ENCODE results near the gene MDN1.
"Not testable (repeated sequence)": the region's sequence is repeated elsewhere in the genome, so short reads cannot be mapped to it uniquely, and the experiment has no call there.

The MDN1 gene, protein sequence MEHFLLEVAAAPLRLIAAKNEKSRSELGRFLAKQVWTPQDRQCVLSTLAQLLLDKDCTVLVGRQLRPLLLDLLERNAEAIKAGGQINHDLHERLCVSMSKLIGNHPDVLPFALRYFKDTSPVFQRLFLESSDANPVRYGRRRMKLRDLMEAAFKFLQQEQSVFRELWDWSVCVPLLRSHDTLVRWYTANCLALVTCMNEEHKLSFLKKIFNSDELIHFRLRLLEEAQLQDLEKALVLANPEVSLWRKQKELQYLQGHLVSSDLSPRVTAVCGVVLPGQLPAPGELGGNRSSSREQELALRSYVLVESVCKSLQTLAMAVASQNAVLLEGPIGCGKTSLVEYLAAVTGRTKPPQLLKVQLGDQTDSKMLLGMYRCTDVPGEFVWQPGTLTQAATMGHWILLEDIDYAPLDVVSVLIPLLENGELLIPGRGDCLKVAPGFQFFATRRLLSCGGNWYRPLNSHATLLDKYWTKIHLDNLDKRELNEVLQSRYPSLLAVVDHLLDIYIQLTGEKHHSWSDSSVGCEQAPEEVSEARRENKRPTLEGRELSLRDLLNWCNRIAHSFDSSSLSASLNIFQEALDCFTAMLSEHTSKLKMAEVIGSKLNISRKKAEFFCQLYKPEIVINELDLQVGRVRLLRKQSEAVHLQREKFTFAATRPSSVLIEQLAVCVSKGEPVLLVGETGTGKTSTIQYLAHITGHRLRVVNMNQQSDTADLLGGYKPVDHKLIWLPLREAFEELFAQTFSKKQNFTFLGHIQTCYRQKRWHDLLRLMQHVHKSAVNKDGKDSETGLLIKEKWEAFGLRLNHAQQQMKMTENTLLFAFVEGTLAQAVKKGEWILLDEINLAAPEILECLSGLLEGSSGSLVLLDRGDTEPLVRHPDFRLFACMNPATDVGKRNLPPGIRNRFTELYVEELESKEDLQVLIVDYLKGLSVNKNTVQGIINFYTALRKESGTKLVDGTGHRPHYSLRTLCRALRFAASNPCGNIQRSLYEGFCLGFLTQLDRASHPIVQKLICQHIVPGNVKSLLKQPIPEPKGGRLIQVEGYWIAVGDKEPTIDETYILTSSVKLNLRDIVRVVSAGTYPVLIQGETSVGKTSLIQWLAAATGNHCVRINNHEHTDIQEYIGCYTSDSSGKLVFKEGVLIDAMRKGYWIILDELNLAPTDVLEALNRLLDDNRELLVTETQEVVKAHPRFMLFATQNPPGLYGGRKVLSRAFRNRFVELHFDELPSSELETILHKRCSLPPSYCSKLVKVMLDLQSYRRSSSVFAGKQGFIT (N-terminal part only)

DNA sequence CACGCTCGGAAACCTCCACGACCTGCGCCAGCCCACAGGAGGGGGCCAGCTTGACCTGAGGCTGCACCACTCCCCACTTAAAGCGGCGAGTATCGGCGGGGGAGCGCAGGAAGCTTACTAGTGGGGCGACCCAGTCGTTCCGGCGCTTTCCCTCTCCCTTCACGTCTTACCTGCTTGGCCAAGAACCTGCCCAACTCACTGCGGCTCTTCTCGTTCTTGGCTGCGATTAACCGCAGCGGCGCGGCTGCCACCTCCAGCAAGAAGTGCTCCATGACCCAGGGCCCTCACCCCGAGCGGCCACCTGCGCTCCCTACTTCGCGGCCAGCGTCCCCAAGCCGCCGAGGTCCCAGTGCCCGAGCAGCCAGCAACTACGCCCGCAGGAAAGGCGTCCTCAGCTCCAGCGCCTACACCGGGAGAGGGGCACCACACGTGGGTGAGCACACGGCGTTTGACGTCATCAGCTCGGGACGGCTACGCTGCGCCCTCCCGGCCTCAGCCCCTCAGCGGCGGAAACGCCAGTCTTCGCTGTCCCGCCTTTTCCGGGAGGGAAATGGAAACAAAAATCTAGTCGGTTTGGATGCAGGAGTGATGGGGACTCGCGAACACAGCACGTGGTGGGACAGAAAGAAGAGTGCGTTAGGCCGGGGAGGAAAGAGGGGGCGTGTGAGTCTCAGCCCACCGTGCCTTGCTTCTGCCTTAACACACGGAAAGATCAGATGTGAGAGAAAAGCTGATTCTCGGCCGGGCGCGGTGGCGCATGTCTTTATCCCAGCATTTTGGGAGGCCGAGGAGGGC lies at the start of gene MDN1:
TSS of gene MDN1 (minus strand) at position 459 of the 795 bp plus-strand sequence. CDS start at position 272, 187 bp downstream.
- peak; percentile 74 for DNase-seq

DNA sequence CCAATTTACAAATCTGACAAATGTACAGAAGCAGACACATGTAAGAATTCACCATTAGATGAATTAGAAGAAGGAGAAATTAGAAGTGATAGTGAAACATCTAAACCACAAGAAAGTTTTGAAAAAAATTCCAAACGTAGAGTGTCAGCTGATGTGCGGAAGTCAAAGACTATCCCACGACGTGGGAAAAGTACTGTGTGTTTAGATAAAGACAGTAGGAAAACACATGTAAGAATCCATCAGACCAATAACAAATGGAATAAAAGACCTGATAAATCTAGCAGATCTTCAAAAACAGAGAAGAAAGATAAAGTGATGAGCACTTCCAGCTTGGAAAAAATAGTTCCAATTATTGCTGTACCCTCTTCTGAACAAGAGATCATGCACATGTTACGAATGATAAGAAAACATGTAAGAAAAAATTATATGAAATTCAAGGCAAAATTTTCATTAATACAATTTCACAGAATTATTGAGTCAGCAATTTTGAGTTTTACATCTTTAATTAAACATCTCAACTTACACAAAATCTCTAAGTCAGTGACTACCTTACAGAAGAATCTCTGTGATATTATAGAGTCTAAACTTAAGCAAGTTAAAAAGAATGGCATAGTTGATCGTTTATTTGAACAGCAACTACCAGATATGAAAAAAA lies 46.6 kb upstream of the MDN1 start:
- no peak for DNase-seq

DNA sequence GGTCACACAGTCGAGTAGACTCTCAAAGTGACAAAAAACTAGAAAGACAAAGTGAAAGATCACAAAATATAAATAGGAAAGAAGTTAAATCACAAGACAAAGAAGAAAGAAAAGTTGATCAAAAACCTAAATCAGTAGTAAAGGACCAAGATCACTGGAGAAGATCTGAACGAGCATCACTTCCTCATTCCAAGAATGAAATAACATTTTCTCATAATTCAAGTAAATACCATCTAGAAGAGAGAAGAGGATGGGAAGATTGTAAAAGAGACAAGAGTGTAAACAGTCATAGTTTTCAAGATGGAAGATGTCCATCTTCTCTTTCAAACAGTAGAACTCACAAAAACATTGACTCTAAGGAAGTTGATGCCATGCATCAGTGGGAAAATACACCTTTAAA lies 43.1 kb upstream of the MDN1 start:
- DNase-seq = no peak

DNA sequence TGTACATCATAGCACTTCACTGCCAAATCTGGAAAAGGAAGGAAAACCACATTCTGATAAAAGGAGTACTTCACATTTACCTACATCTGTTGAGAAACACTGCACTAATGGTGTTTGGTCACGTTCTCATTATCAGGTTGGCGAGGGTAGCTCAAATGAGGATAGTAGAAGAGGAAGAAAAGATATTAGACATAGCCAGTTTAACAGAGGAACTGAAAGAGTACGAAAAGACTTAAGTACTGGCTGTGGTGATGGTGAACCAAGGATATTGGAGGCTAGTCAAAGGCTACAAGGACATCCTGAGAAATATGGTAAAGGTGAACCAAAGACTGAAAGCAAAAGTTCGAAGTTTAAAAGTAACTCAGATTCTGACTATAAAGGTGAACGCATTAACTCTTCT lies 42.7 kb upstream of the MDN1 start:
- no peak for DNase-seq

DNA sequence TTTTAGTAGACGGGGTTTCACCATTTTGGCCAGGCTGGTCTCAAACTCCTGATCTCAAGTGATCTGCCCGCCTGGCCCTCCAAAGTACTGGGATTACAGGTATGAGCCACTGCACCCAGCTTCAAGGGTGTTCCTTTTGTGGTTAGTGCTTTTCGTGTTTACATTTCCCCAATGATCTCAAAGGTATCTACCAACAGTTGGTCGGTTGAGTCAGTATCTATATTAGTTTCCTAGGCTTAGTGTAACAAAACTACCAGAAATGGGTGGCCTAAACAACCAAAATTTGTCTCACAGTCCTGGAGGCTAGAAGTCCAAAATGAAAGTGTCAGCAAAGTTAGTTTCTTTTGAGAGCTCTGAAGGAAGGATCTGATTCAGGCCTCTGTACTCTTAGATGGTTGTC lies 40.1 kb upstream of the MDN1 start:
- no peak for DNase-seq

DNA sequence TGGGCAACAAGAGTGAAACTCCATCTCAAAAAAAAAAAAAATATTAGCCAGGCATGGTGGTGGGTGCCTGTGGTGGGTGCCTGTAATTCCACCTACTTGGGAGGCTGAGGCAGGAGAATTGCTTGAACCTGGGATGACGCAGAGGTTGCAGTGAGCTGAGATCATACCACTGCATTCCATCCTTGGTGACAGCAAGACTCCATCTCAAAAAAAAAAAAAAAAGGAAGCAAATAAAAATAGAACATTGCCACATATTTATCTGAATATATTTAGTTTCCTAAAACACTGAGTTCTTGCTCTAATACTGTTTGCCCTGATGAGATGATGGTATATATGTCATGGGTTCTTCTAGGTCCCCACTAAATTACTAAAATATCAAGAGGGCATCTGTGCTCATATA lies 38.4 kb upstream of the MDN1 start:
- no peak for DNase-seq

DNA sequence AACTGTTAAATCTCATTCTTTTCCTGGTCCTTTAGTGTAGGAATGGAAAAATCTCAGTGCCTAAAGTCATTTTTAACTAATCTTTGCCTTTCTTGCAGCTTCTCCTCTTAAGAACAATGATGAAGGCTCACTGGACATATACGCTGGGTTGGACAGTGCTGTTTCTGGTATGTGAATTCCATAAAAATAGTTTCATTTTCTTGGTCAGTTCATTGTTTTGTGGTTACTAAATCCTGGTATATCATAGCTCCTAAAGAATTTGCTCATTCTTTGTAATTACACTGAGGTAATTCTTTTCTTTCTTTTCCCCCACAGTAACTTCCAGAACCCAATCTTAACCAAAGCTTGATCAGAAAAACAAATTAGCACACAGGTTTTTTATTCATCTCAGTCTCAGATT lies 33.5 kb upstream of the MDN1 start:
- no peak for DNase-seq

DNA sequence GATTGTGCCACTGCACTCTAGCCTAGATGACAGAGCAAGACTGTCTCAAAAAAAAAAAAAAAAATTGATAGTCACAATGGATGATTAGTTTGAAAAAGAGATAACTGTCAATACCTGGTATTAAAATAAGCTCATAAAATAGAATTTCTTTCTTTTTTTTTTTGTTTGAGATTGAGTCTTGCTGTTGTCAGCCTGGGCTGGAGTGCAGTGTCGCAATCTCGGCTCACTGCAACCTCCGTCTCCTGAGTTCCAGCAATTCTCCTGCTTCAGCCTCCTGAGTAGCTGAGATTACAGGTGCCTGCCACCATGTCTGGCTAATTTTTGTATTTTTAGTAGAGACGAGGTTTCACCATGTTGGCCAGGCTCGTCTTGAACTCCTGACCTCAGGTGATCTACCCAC lies 27.9 kb upstream of the MDN1 start:
- DNase-seq = not testable (repeated sequence)

DNA sequence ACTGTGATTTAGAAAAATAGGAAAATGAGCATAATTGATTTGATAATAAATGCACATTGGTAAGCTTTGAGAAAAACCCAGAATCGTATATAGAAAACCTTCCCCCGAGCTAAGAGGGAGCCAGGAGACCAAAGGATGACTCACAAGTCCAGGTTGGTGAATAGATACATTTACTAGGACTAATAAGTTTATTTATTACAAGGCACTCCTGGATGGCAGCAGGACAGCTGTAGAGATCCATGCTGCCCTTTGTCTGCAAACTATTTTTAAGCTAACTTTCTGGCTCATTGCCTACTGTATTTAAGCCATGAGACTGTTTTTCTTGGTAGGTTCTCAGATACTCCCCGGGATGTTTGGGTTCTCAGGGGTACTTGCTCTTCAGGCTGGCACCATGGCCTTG lies 23.5 kb upstream of the MDN1 start:
- DNase-seq = no peak

DNA sequence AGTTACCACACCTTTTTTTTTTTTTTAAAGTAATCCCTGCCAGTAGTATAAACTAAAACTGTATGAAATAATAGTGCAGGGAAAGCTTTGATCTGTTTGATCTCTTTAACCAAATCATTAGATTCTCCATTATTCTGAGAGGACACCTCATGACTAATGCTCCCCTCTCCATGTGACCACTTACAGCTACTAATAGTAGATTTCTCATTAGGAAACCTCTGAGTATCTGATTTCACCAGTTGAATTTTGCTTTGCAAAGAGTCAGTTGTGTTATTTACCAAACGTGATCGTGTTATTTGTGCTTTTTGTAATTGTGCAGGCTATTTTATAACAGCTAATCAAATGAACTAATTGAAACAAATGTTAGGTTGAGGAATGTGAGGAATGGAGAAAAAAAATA lies 22.6 kb upstream of the MDN1 start:
- DNase-seq = no peak

DNA sequence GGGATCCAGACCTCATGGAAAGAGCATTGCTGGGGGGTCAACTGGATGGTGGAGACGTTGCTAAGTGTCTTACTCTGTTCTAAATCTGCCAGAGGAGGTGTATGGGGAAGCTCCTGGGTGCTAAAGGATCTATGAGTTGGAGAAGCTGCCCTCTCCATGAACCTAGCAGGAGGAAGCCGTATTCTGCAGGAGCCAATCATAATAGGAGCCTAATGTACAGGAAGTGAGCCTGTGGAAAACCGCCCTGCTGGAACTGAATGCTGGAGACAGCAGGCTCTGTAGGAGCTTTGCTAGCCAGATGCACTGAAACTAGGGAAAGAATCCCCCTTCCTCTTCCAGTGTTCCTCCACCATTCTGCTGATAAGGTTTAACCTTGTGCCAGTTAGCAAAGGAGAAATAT lies 20.9 kb upstream of the MDN1 start:
- DNase-seq = no peak

DNA sequence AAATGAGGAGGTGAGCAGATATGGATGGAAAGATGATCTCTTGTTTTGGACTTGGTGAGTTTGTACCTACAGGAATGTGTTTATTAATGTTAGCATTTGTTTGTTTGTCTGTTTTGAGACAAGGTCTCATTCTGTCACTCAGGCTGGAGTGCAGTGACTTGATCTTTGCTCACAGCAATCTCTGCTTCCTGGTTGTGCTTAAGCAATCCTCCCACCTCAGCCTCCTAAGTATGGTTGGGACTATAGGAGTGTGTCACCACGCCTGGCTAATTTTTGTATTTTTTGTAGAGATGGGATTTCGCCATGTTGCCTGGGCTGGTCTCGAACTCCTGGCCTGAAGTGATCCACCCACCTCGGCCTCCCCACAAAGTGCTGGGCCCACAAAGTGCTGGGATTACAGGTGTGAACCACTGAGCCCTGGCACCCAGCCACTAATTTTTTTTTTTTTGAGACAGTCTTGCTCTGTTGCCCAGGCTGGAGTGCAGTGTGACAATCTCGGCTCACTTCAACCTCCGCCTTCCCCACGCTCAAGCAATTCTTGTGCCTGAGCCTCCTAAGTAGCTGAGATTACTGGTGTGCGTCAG lies 17.1 kb upstream of the MDN1 start:
- DNase-seq = no peak

DNA sequence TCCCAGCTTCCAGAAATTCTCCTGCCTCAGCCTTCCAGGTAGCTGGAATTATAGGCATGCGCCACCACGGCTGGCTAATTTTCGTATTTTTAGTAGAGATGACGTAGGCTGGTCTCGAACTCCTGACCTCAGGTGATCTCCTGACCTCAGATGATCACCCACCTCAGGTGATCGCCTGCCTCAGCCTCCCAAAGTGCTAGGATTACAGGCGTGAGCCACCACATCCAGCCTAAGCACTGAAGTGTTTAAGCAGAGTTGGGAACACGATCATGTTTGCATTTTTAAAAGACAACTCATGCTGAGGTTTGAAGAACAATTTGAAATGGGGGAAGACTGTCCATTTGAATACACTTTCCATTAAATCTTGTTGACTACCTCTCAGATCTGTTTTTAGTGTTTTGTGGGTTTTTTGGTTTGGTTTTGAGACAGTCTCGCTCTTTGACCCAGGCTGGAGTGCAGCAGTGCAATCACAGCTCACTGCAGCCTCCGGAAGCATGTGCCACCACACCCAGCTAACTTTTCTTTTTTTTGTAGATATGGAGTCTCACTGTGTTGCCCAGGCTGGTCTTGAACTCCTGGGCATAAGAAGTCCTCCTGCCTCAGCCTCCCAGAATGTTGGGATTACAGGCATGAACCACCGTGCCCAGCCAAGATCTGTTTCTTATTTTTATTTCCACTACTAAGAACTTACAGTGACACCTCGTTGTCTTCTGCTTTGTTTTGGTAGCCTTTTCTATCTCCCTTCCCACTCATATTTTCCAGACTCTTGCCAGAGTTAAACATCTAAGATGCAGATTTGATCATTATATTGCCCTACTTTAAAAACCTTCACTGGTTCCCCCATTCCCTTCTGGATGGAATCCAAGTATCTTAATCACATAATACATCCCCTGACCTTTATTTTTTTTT lies 15.5 kb upstream of the MDN1 start:
- no peak for DNase-seq

DNA sequence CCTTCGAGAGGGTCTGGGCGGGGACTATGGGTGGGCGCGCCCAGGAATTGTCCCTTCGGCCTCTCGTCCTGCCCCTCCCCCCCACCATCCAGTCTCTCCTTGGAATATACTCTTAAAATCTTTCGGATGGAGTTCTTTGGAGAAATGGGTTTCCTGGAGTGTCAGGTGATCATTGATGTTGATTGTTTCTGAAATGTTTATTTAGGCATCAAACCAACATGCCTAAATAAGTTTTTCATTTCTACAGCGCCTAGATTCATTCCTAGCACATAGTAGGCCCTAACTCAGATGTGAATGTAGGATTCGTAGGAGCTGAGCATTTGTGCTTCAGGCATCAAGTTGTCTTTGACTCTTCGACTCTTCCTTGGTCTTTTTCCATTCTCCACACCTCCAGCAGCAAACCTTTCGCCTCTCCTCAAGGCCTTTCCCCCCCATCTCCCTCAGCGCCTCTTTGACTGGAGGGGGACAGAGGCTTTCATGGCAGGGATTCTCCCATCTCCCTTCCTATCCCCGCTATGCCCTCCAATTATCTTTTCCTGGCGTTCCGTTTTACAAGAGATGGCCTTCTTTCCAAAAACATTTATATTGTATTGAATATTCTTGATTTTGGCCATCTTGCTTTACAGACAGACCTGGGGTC lies 10.7 kb upstream of the MDN1 start:
- no peak for DNase-seq

DNA sequence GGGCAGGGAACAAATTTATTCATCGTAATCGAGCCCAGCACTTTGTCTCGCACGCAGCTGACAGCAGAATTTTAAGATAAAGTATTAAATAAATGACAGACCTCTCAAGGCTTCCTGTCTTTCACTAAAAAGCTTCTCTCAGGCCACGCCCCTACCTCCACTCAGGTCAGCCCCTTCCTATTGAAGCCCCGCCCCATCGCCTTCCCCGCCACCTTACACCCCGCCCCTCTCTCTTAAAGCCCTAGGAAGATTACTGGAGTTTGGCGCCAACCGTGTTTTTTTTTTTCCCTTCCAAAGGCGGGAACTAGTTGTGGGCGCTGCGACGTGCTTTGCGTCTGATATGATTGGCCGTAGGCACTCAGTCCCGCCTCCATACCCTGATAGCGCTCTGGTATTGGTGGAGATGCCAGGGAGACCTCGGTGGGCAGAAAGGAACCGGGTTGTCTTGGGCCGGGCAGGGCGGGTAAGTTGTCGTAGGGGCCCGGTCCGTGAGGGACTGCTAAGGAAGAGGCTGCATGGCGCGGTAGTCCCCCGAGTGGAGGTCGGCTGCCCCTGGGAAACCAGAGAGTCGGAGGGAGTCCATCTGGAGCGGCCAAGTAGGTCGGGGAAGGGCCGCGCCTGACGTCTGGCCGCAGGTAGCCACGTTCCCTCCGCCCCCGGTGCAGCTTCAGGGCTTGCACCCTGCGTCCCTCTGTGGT lies 10.0 kb upstream of the MDN1 start, which contains the start of gene CASP8AP2:
TSS of gene CASP8AP2 (plus strand) at position 409 of the 698 bp plus-strand sequence.
- DNase-seq = peak; percentile 90

DNA sequence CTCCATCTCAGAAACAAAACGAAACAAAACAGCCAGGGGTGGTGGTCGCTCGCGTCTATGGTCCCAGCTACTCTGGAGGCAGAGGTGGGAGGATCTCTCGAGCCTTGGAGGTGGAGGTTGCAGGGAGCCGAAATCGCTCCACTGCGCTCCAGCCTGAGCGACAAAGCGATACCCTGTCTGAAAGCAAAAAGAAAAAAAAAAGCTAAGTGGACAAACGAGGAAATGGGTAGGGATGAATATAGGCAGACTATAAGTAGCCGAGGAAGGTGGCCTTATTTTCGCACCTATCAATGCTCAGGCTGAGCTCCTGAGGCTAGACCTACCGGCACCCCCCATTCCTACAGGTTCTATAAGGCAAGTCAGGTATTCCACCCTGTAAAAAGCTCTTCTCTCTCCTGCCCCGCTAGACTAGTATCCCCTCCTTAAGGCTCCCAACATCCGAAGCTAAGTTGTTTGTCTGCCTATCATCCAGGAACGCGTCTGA lies 9.4 kb upstream of the MDN1 start:
- no peak for DNase-seq

DNA sequence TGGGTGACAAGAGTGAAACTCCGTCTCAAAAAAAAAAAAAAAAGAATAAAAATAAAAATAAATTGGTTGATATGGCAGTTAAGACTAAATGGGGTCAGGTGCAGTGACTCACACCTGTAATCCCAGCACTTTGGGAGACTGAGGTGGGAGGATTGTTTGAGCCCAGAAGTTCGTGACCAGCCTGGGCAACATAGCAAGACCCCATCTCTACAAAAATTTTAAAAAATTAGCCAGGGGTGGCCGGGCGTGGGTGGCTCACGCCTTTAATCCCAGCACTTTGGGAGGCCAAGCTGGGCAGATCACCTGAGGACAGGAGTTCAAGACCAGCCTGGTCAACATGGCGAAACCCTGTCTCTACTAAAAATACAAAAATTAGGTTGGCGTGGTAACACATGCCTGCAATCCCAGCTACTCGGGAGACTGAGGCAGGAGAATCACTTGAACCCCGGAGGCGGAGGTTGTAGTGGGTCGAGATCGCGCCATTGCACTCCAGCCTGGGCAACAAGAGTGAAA lies 8.9 kb upstream of the MDN1 start:
- DNase-seq = not testable (repeated sequence)

DNA sequence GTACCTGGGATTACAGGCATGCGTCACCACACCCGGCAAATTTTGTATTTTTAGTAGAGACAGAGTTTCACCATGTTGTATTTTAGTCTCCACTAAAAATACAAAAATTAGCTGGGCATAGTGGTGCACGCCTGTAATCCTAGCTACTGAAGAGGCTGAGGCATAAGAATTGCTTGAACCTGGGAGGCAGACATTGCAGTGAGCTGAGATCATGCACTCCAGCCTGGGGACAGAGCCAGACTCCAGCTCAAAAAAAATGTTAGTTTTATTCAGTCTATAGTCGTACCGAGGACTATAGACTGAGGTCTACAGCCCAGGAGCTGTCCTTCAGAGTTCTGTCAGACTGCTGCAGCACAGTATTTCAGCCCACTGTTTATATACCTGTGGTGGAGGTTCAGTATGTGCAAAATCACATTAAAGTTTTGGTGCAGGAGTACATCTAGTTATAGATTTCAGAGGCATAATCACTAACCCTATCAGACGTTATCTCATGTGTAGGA lies 6.5 kb upstream of the MDN1 start:
- DNase-seq = no peak
